Measurements from ENCODE around the gene DOK7.

DOK7 gene

GRCh38 chr4:3464911-3465697, 2.0 kb downstream of the DOK7 start:
- DNase-seq, result no peak

- DNase-seq, result no peak
These were observed 2.9 kb downstream of the DOK7 start for GRCh38 chr4:3465698-3466671.

GRCh38 chr4:3466691-3467600, 3.8 kb downstream of the DOK7 start:
- DNase-seq, result no peak

- DNase-seq, result no peak
These were observed 4.5 kb downstream of the DOK7 start for GRCh38 chr4:3467601-3468031.

- no peak for DNase-seq
These were observed 5.0 kb downstream of the DOK7 start for GRCh38 chr4:3468154-3468553.

- DNase-seq, result no peak
These were observed 5.7 kb downstream of the DOK7 start for GRCh38 chr4:3468804-3469203.

GRCh38 chr4:3469386-3470243, 6.5 kb downstream of the DOK7 start:
- no peak for DNase-seq

- DNase-seq, result no peak
These were observed 7.4 kb downstream of the DOK7 start for GRCh38 chr4:3470244-3471097.

- no peak for DNase-seq
These were observed 8.1 kb downstream of the DOK7 start for GRCh38 chr4:3471098-3471760.

GRCh38 chr4:3471886-3472285, 8.8 kb downstream of the DOK7 start:
- DNase-seq, result no peak

GRCh38 chr4:3472411-3473141, 9.5 kb downstream of the DOK7 start:
- no peak for DNase-seq

- no peak for DNase-seq
These were observed 10.3 kb downstream of the DOK7 start for GRCh38 chr4:3473181-3473950.

GRCh38 chr4:3473996-3474765, 11.1 kb downstream of the DOK7 start:
- DNase-seq, result no peak

GRCh38 chr4:3475041-3475712, 12.1 kb downstream of the DOK7 start:
- DNase-seq, result no peak

GRCh38 chr4:3475713-3476260, 12.7 kb downstream of the DOK7 start:
- no peak for DNase-seq

- no peak for DNase-seq
These were observed 13.2 kb downstream of the DOK7 start for GRCh38 chr4:3476341-3476747.

Measured in SHP77 treated with DMSO at 0.1 percent for 48 hours (cell line).